BLaER1 (cell line): ENCODE results near the gene ORC3.
A peak's percentile ranks its signal among the peaks of the same experiment; 100 is the strongest.
"Not testable (repeated sequence)": the region's sequence is repeated elsewhere in the genome, so short reads cannot be mapped to it uniquely, and the experiment has no call there.

Experiments used
- H3K27ac ChIP-seq: shearing (Covaris generic); formaldehyde crosslinking; 2 replicates; pipeline ENCODE4 v1.8.1; 2022
- H3K27me3 ChIP-seq: shearing (Covaris generic); formaldehyde crosslinking; 2 replicates; pipeline ENCODE4 v1.8.1; 2022
- H3K36me3 ChIP-seq: shearing (Covaris generic); formaldehyde crosslinking; 2 replicates; pipeline ENCODE4 v1.8.1; 2022
- H3K4me1 ChIP-seq: shearing (Covaris generic); formaldehyde crosslinking; 2 replicates; pipeline ENCODE4 v1.8.1; 2022
- H3K4me2 ChIP-seq: shearing (Covaris generic); formaldehyde crosslinking; 2 replicates; pipeline ENCODE4 v1.8.1; 2022
- H3K4me3 ChIP-seq: shearing (Covaris generic); formaldehyde crosslinking; 2 replicates; pipeline ENCODE4 v1.8.1; 2022
- H3K9ac ChIP-seq: shearing (Covaris generic); formaldehyde crosslinking; 2 replicates; pipeline ENCODE4 v1.8.1; 2022
- H3K9me3 ChIP-seq: shearing (Covaris generic); formaldehyde crosslinking; 2 replicates; pipeline ENCODE4 v1.8.1; 2022
- H4K20me1 ChIP-seq: shearing (Covaris generic); formaldehyde crosslinking; 2 replicates; pipeline ENCODE4 v1.8.1; 2022
- Cebpa-rat ChIP-seq: shearing (Covaris generic); IDR thresholded peaks from 2 replicates; pipeline ENCODE4 v1.8.1; 2022

Gene ORC3

GRCh38 chr6:87590417-87590880 is 514 bp downstream of the ORC3 start:
- no peak for TF ChIP-seq Cebpa-rat
- H3K9me3 ChIP-seq = no peaks in the 10 kb centered on the region
- peak overlapping the region; percentile 35; the same call in 1 of the 2 replicates for H3K27ac ChIP-seq
- peak overlapping the region; percentile 78 for H3K9ac ChIP-seq
- 0 out of 2 replicates have a peak, but pooled peaks cover 5% of the 10 kb centered on the region for H3K36me3 ChIP-seq
- H3K27me3 ChIP-seq = no peaks in the 10 kb centered on the region
- no peaks in the 10 kb centered on the region for H4K20me1 ChIP-seq
- peaks cover 24% of the 10 kb centered on the region for H3K4me1 ChIP-seq
- peak overlapping the region; percentile 77 for H3K4me2 ChIP-seq
- H3K4me3 ChIP-seq = peak overlapping the region; percentile 76

GRCh38 chr6:87590990-87591389 is 1.1 kb downstream of the ORC3 start:
- Histone ChIP-seq H3K4me3 (peak overlapping the region; percentile 76), H3K27ac (no peak overlapping the region), H3K9me3 (no peaks in the 10 kb centered on the region), H3K4me2 (peak overlapping the region; percentile 77), H4K20me1 (no peaks in the 10 kb centered on the region), H3K27me3 (no peaks in the 10 kb centered on the region), H3K9ac (peak overlapping the region; percentile 78), H3K36me3 (0 out of 2 replicates have a peak, but pooled peaks cover 9% of the 10 kb centered on the region), H3K4me1 (peaks cover 24% of the 10 kb centered on the region)
- TF ChIP-seq Cebpa-rat = no peak

- Histone ChIP-seq H3K4me2 (no peak overlapping the region), H3K27me3 (no peaks in the 10 kb centered on the region), H4K20me1 (no peaks in the 10 kb centered on the region), H3K27ac (no peak overlapping the region), H3K36me3 (0 out of 2 replicates have a peak, but pooled peaks cover 7% of the 10 kb centered on the region), H3K4me3 (no peak overlapping the region), H3K4me1 (no peaks in the 10 kb centered on the region), H3K9ac (no peak overlapping the region), H3K9me3 (no peaks in the 10 kb centered on the region)
- no peak for TF ChIP-seq Cebpa-rat
Measured at GRCh38 chr6:87600576-87600975, 10.6 kb downstream of the ORC3 start.

- no peaks in the 10 kb centered on the region for H3K27me3 ChIP-seq
- H3K27ac ChIP-seq = no peak overlapping the region
- no peaks in the 10 kb centered on the region for H3K4me1 ChIP-seq
- no peaks in the 10 kb centered on the region for H3K9me3 ChIP-seq
- H3K9ac ChIP-seq = no peak overlapping the region
- no peak overlapping the region for H3K4me3 ChIP-seq
- no peak overlapping the region for H3K4me2 ChIP-seq
- peaks cover 4% of the 10 kb centered on the region; the same call in 1 of the 2 replicates for H3K36me3 ChIP-seq
- H4K20me1 ChIP-seq = no peaks in the 10 kb centered on the region
- no peak for TF ChIP-seq Cebpa-rat
Measured at GRCh38 chr6:87606199-87606598, 16.3 kb downstream of the ORC3 start.

GRCh38 chr6:87608802-87609201 is 18.9 kb downstream of the ORC3 start:
- no peak overlapping the region for H3K4me2 ChIP-seq

GRCh38 chr6:87613018-87613417 is 23.1 kb downstream of the ORC3 start:
- not testable (repeated sequence) for H3K27ac ChIP-seq, H4K20me1 ChIP-seq, H3K4me3 ChIP-seq, H3K4me2 ChIP-seq, H3K27me3 ChIP-seq, H3K9me3 ChIP-seq, H3K4me1 ChIP-seq, H3K9ac ChIP-seq
- peaks cover 25% of the 10 kb centered on the region for H3K36me3 ChIP-seq

More at GRCh38 chr6:87608802-87609201, 18.9 kb downstream of the ORC3 start:
- H3K9ac ChIP-seq = no peak overlapping the region
- H3K9me3 ChIP-seq = no peaks in the 10 kb centered on the region
- no peak for TF ChIP-seq Cebpa-rat
- H4K20me1 ChIP-seq = no peaks in the 10 kb centered on the region
- H3K4me1 ChIP-seq = no peaks in the 10 kb centered on the region
- no peak overlapping the region for H3K27ac ChIP-seq
- peaks cover 16% of the 10 kb centered on the region for H3K36me3 ChIP-seq
- H3K4me3 ChIP-seq = no peak overlapping the region
- no peaks in the 10 kb centered on the region for H3K27me3 ChIP-seq

- Histone ChIP-seq H3K27ac (no peak overlapping the region), H3K4me1 (no peaks in the 10 kb centered on the region), H3K27me3 (no peaks in the 10 kb centered on the region), H3K4me3 (no peak overlapping the region), H3K9me3 (no peaks in the 10 kb centered on the region), H3K9ac (no peak overlapping the region), H4K20me1 (no peaks in the 10 kb centered on the region), H3K36me3 (peaks cover 21% of the 10 kb centered on the region), H3K4me2 (no peak overlapping the region)
- TF ChIP-seq Cebpa-rat = no peak
Measured at GRCh38 chr6:87617405-87617804, 27.5 kb downstream of the ORC3 start.

- no peaks in the 10 kb centered on the region for H3K4me1 ChIP-seq
- H3K27ac ChIP-seq = no peak overlapping the region
- H3K4me3 ChIP-seq = no peak overlapping the region
- H4K20me1 ChIP-seq = no peaks in the 10 kb centered on the region
- no peak for TF ChIP-seq Cebpa-rat
- no peaks in the 10 kb centered on the region for H3K27me3 ChIP-seq
- no peaks in the 10 kb centered on the region for H3K9me3 ChIP-seq
- peaks cover 12% of the 10 kb centered on the region; the same call in 1 of the 2 replicates for H3K36me3 ChIP-seq
- H3K4me2 ChIP-seq = no peak overlapping the region
- H3K9ac ChIP-seq = no peak overlapping the region
Measured at GRCh38 chr6:87618531-87618930, 28.6 kb downstream of the ORC3 start.

- Histone ChIP-seq H3K9me3 (no peaks in the 10 kb centered on the region), H3K36me3 (no peaks in the 10 kb centered on the region), H3K4me2 (no peak overlapping the region), H4K20me1 (no peaks in the 10 kb centered on the region), H3K9ac (no peak overlapping the region), H3K4me1 (no peaks in the 10 kb centered on the region), H3K27ac (no peak overlapping the region), H3K27me3 (no peaks in the 10 kb centered on the region), H3K4me3 (no peak overlapping the region)
- TF ChIP-seq Cebpa-rat = no peak
Measured at GRCh38 chr6:87623248-87623647, 33.3 kb downstream of the ORC3 start.

GRCh38 chr6:87628424-87628823 is 38.5 kb downstream of the ORC3 start:
- TF ChIP-seq Cebpa-rat = no peak
- no peaks in the 10 kb centered on the region for H3K9me3 ChIP-seq
- H3K4me3 ChIP-seq = no peak overlapping the region
- H3K27me3 ChIP-seq = no peaks in the 10 kb centered on the region
- H3K9ac ChIP-seq = no peak overlapping the region
- no peak overlapping the region for H3K27ac ChIP-seq
- H3K4me2 ChIP-seq = no peak overlapping the region
- H3K4me1 ChIP-seq = no peaks in the 10 kb centered on the region
- no peaks in the 10 kb centered on the region for H4K20me1 ChIP-seq
- peaks cover 6% of the 10 kb centered on the region; the same call in 1 of the 2 replicates for H3K36me3 ChIP-seq

- TF ChIP-seq Cebpa-rat = no peak
- Histone ChIP-seq H3K36me3 (peaks cover 6% of the 10 kb centered on the region; the same call in 1 of the 2 replicates), H3K9ac (no peak overlapping the region)
Measured at GRCh38 chr6:87628881-87629280, 38.9 kb downstream of the ORC3 start.

More at GRCh38 chr6:87628881-87629280, 38.9 kb downstream of the ORC3 start:
- no peaks in the 10 kb centered on the region for H3K4me1 ChIP-seq
- no peak overlapping the region for H3K4me3 ChIP-seq
- H3K4me2 ChIP-seq = no peak overlapping the region
- H3K27me3 ChIP-seq = no peaks in the 10 kb centered on the region
- no peaks in the 10 kb centered on the region for H3K9me3 ChIP-seq
- no peak overlapping the region for H3K27ac ChIP-seq
- H4K20me1 ChIP-seq = no peaks in the 10 kb centered on the region
